ENCODE results near the gene SSR2.

Gene SSR2

DNA sequence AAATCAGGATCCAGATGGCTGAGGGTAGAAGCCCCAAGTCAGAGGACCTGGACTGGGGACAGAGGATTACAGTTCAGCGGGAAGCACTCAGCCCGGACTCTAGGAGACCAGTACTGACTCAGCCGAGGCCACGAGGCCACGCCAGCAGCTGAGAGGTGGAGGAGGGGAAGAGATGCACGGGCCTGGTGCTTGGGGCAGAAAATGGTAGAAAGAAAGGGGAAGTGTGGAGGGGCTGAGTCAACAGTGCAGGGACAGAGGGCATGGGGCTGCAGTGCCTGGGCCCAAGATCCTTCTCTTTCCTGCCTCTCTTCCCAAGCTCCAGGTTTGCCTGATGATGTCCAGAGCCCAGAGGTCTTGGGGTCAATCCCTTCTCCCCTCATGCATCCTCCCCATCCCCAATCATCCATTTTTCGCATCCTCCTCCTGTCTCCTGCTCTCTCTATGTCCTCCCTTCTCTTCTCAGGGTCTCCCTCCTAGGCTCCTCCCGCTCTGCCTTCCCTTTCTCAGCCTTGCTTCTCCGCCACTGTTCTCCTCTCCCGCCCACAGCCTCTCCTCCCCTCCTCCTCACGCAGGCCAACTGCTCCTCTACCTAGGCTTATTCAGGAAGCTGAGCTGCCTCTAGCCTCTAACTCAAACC lies 50.1 kb downstream of the SSR2 start (continued):
- TF ChIP-seq, protein P1, sequence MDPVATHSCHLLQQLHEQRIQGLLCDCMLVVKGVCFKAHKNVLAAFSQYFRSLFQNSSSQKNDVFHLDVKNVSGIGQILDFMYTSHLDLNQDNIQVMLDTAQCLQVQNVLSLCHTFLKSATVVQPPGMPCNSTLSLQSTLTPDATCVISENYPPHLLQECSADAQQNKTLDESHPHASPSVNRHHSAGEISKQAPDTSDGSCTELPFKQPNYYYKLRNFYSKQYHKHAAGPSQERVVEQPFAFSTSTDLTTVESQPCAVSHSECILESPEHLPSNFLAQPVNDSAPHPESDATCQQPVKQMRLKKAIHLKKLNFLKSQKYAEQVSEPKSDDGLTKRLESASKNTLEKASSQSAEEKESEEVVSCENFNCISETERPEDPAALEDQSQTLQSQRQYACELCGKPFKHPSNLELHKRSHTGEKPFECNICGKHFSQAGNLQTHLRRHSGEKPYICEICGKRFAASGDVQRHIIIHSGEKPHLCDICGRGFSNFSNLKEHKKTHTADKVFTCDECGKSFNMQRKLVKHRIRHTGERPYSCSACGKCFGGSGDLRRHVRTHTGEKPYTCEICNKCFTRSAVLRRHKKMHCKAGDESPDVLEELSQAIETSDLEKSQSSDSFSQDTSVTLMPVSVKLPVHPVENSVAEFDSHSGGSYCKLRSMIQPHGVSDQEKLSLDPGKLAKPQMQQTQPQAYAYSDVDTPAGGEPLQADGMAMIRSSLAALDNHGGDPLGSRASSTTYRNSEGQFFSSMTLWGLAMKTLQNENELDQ (tag by site-specific recombination; IDR thresholded peaks at IDR 0.05; ENCODE audit: low read depth) = no peak
- TF ChIP-seq ZNF600 (tag by site-specific recombination; IDR thresholded peaks at IDR 0.05) (peak; percentile 59; the same call in 1 of the 2 replicates), ZNF146 (tag by site-specific recombination; IDR thresholded peaks at IDR 0.05) (no peak), ZNF155 (tag by site-specific recombination; IDR thresholded peaks at IDR 0.05) (no peak), KLF16 (tag by site-specific recombination; IDR thresholded peaks at IDR 0.05) (no peak), ZNF24 (tag by site-specific recombination; IDR thresholded peaks at IDR 0.05) (no peak), MEIS1 (CRISPR knock-in tag; IDR thresholded peaks at IDR 0.05; ENCODE audit: borderline replicate concordance) (no peak), ZNF558 (tag by site-specific recombination; IDR thresholded peaks at IDR 0.05) (no peak), BCL11B (tag by site-specific recombination; IDR thresholded peaks at IDR 0.05; ENCODE audit: low read depth) (no peak), ZNF354C (tag by site-specific recombination; IDR thresholded peaks at IDR 0.05; ENCODE audit: borderline replicate concordance, low read depth) (no peak), KLF9 (tag by site-specific recombination; IDR thresholded peaks at IDR 0.05; ENCODE audit: low read depth) (no peak), ZNF416 (tag by site-specific recombination; IDR thresholded peaks at IDR 0.05) (no peak), SP7 (tag by site-specific recombination; IDR thresholded peaks at IDR 0.05) (peak; percentile 51), ZNF16 (tag by site-specific recombination; IDR thresholded peaks at IDR 0.05; ENCODE audit: low read depth) (no peak), OVOL3 (tag by site-specific recombination; IDR thresholded peaks at IDR 0.05) (no peak), SP2 (tag by site-specific recombination; IDR thresholded peaks at IDR 0.05) (peak; percentile 31; the same call in 1 of the 2 replicates), ZNF311 (tag by site-specific recombination; IDR thresholded peaks at IDR 0.05; ENCODE audit: borderline replicate concordance) (no peak), ZNF530 (tag by site-specific recombination; IDR thresholded peaks at IDR 0.05; ENCODE audit: low read depth) (no peak), ZNF548 (tag by site-specific recombination; IDR thresholded peaks at IDR 0.05) (no peak), ZNF19 (tag by site-specific recombination; IDR thresholded peaks at IDR 0.05; ENCODE audit: low read depth) (no peak), ZNF792 (tag by site-specific recombination; IDR thresholded peaks at IDR 0.05) (no peak)
- TF ChIP-seq, protein P2, sequence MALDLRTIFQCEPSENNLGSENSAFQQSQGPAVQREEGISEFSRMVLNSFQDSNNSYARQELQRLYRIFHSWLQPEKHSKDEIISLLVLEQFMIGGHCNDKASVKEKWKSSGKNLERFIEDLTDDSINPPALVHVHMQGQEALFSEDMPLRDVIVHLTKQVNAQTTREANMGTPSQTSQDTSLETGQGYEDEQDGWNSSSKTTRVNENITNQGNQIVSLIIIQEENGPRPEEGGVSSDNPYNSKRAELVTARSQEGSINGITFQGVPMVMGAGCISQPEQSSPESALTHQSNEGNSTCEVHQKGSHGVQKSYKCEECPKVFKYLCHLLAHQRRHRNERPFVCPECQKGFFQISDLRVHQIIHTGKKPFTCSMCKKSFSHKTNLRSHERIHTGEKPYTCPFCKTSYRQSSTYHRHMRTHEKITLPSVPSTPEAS (tag by site-specific recombination; IDR thresholded peaks at IDR 0.05) = no peak
- TF ChIP-seq, protein P3, sequence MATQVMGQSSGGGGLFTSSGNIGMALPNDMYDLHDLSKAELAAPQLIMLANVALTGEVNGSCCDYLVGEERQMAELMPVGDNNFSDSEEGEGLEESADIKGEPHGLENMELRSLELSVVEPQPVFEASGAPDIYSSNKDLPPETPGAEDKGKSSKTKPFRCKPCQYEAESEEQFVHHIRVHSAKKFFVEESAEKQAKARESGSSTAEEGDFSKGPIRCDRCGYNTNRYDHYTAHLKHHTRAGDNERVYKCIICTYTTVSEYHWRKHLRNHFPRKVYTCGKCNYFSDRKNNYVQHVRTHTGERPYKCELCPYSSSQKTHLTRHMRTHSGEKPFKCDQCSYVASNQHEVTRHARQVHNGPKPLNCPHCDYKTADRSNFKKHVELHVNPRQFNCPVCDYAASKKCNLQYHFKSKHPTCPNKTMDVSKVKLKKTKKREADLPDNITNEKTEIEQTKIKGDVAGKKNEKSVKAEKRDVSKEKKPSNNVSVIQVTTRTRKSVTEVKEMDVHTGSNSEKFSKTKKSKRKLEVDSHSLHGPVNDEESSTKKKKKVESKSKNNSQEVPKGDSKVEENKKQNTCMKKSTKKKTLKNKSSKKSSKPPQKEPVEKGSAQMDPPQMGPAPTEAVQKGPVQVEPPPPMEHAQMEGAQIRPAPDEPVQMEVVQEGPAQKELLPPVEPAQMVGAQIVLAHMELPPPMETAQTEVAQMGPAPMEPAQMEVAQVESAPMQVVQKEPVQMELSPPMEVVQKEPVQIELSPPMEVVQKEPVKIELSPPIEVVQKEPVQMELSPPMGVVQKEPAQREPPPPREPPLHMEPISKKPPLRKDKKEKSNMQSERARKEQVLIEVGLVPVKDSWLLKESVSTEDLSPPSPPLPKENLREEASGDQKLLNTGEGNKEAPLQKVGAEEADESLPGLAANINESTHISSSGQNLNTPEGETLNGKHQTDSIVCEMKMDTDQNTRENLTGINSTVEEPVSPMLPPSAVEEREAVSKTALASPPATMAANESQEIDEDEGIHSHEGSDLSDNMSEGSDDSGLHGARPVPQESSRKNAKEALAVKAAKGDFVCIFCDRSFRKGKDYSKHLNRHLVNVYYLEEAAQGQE (tag by site-specific recombination; IDR thresholded peaks at IDR 0.05) = no peak
- TF ChIP-seq, protein P4, sequence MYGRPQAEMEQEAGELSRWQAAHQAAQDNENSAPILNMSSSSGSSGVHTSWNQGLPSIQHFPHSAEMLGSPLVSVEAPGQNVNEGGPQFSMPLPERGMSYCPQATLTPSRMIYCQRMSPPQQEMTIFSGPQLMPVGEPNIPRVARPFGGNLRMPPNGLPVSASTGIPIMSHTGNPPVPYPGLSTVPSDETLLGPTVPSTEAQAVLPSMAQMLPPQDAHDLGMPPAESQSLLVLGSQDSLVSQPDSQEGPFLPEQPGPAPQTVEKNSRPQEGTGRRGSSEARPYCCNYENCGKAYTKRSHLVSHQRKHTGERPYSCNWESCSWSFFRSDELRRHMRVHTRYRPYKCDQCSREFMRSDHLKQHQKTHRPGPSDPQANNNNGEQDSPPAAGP (tag by site-specific recombination; IDR thresholded peaks at IDR 0.05) = no peak
- TF ChIP-seq, protein P5, sequence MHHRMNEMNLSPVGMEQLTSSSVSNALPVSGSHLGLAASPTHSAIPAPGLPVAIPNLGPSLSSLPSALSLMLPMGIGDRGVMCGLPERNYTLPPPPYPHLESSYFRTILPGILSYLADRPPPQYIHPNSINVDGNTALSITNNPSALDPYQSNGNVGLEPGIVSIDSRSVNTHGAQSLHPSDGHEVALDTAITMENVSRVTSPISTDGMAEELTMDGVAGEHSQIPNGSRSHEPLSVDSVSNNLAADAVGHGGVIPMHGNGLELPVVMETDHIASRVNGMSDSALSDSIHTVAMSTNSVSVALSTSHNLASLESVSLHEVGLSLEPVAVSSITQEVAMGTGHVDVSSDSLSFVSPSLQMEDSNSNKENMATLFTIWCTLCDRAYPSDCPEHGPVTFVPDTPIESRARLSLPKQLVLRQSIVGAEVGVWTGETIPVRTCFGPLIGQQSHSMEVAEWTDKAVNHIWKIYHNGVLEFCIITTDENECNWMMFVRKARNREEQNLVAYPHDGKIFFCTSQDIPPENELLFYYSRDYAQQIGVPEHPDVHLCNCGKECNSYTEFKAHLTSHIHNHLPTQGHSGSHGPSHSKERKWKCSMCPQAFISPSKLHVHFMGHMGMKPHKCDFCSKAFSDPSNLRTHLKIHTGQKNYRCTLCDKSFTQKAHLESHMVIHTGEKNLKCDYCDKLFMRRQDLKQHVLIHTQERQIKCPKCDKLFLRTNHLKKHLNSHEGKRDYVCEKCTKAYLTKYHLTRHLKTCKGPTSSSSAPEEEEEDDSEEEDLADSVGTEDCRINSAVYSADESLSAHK (tag by site-specific recombination; IDR thresholded peaks at IDR 0.05) = no peak
- TF ChIP-seq, protein P6, sequence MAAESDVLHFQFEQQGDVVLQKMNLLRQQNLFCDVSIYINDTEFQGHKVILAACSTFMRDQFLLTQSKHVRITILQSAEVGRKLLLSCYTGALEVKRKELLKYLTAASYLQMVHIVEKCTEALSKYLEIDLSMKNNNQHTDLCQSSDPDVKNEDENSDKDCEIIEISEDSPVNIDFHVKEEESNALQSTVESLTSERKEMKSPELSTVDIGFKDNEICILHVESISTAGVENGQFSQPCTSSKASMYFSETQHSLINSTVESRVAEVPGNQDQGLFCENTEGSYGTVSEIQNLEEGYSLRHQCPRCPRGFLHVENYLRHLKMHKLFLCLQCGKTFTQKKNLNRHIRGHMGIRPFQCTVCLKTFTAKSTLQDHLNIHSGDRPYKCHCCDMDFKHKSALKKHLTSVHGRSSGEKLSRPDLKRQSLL (tag by site-specific recombination; IDR thresholded peaks at IDR 0.05) = no peak
- TF ChIP-seq, protein P7, sequence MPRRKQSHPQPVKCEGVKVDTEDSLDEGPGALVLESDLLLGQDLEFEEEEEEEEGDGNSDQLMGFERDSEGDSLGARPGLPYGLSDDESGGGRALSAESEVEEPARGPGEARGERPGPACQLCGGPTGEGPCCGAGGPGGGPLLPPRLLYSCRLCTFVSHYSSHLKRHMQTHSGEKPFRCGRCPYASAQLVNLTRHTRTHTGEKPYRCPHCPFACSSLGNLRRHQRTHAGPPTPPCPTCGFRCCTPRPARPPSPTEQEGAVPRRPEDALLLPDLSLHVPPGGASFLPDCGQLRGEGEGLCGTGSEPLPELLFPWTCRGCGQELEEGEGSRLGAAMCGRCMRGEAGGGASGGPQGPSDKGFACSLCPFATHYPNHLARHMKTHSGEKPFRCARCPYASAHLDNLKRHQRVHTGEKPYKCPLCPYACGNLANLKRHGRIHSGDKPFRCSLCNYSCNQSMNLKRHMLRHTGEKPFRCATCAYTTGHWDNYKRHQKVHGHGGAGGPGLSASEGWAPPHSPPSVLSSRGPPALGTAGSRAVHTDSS (tag by site-specific recombination; IDR thresholded peaks at IDR 0.05) = no peak

Data from HEK293 (cell line).